GM19025 (cell line): ENCODE results near the gene CSF1.

Experiments used
- ATAC-seq: cut with Tn5 transposase; IDR thresholded peaks from one replicate; pipeline ENCODE4 v1.9.1; 2021; ENCODE audit warnings: mild to moderate bottlenecking, low read depth, moderate library complexity; ENCODE audit not compliant: unreplicated experiment

The CSF1 gene

DNA sequence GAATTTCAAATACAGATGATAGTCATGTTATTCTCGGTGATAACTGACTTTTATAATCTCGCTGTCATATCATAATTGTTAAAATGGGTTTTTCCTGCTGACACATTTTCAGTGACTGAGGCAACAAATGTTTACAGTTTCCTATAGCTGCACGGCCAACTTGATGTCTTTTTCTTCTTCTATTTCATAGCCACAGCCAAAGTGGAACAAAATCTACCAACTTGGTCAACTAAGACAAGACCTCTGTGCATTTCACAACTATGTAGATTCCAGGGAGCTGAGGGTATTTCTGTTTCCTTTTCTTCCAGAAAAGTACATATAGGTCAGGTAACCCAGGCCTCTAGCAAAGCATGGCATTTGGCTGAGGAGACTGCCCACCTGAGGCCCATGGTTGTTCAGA lies 63.5 kb downstream of the CSF1 start:
- no peak for ATAC-seq

GRCh38 chr1:109975718-109976117 lies 65.1 kb downstream of the CSF1 start:
- ATAC-seq, result no peak

- no peak for ATAC-seq
Observed at GRCh38 chr1:109976762-109977161, 66.1 kb downstream of the CSF1 start.

- ATAC-seq, result no peak
Observed at GRCh38 chr1:109977225-109977624, 66.6 kb downstream of the CSF1 start.

DNA sequence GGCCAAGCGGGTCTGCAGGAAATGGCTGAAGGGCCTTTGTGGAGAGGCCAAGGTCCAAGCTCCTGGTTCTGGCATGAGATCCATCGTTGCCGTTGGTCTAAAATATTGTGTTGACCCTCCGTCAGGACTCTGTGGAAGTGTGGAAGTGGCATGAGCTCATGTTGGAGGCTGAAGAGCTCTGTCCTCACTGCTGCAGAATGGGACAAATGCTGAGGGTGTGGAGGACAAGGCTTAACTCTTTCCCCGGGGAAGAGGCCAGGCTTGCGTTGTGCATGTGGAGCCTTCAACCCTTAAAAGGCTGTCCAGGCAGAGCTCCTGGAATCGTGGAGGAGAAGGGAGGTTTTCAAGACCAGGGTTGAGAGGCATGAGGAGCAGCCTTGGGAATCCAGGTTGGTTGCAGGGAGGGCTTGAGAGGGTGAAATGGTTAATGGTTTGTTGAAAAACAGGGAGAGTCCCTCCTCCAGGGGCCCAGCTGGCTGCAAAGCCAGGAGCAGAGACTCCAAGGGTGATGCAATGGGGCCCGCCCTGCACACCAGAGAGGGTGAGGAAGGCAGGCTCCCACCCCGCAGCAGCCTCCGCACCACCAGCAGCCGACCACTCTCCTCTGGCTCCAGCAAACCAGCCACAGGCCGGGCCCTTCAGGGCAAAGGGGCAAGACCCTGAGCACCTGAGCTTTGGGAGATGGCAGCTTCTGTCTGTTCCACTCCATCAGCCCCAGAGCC lies 67.2 kb downstream of the CSF1 start:
- no peak for ATAC-seq

DNA sequence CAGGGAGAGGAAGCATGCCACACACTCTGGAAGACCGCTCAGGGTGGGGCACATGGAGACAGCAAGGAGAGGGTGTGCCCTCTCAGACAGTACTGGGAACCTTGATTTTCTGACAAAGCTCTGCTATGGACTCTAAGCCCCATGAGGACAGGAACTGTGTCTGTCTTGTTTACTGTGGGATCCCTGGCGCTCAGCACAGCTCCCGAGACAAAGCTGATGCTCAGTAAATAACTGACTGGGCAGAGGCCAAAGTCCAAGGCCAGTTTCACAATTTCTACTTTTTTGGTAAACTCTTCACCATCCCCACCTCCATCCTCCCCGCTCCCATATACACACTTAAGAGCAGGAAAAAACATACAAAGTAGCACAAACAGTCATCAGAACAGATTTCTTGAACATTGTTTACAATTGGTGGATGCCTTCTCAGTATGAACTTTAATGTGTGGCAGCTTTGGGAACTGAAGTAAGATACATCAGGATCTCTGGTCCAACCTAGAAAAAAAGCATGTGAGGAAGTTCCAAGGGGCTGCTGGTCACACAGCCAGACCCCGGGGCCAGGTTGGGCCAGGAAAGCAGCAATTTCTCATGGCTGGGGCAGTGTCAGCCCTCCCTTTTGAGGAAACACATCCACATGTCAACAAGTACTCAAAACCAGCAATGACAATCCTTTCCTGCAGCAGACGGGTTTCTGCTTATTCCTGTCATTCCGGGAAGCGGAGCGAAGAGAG lies 68.3 kb downstream of the CSF1 start:
- no peak for ATAC-seq

GRCh38 chr1:109979489-109980091 lies 68.9 kb downstream of the CSF1 start:
- ATAC-seq, result no peak
